Gastrocnemius medialis (tissue), 4 donors: ENCODE results near the gene GDA. TPM values are rescaled to one million over a fixed set of nuclear protein-coding genes. Genes with fewer than 3 reads are reported as not detected.

Source experiments
- ATAC-seq, 2 donors: fragments of 150-250 bp; one replicate each; pipeline ENCODE4 v1.9.1; 2016
- DNase-seq, 2 donors: peaks; one replicate each; pipeline ENCODE4 v3.0.0-alpha.2; 2019
- H3K27ac ChIP-seq, 4 donors: fragments of 200-600 bp; sonication (generic); 1 replicate in 1 of 4; 2 replicates in 3 of 4; pipeline ENCODE4 v1.5.1; 2016 to 2018; ENCODE audit warnings: mild to moderate bottlenecking in 2 of 4, moderate library complexity in 1 of 4
- H3K27me3 ChIP-seq, 3 donors: fragments of 200-600 bp; sonication (generic) in 2 of 3; 1 replicate in 1 of 3; 2 replicates in 2 of 3; pipeline versions ENCODE4 v1.5.1 to v1.6.0; 2016 to 2019; ENCODE audit warnings: mild to moderate bottlenecking in 1 of 3, moderate library complexity in 1 of 3
- H3K36me3 ChIP-seq, 2 donors: fragments of 200-600 bp; sonication (generic) in 1 of 2; one replicate each; pipeline ENCODE4 v1.5.1; 2017 to 2018
- H3K4me1 ChIP-seq, 2 donors: fragments of 200-600 bp; sonication (generic) in 1 of 2; one replicate each; pipeline ENCODE4 v1.5.1; 2016 to 2017; ENCODE audit warnings: mild to moderate bottlenecking in 2 of 2
- H3K4me3 ChIP-seq, 4 donors: fragments of 200-600 bp; sonication (generic) in 3 of 4; 1 replicate in 1 of 4; 2 replicates in 3 of 4; pipeline ENCODE4 v1.5.1; 2016 to 2019; ENCODE audit warnings: mild to moderate bottlenecking in 2 of 4
- H3K9me3 ChIP-seq, 3 donors: fragments of 200-600 bp; sonication (generic) in 2 of 3; 1 replicate in 1 of 3; 2 replicates in 2 of 3; pipeline ENCODE4 v1.5.1; 2016 to 2019
- POLR2A ChIP-seq, 2 donors: fragments of 450-650 bp; IDR thresholded peaks; one replicate each; pipeline ENCODE4 v1.6.1; 2017; ENCODE audit warnings: antibody characterized with exemption in 2 of 2, mild to moderate bottlenecking in 2 of 2, moderate library complexity in 2 of 2
- in situ Hi-C, 4 donors: fragments of 200-750 bp; cut with MboI; loops; one replicate each; pipeline versions ENCODE4 v1.15.0 to v1.8.0; 2017; ENCODE audit warnings: low sequenced_read_pairs in 4 of 4
- intact Hi-C: fragments of 100-400 bp; cut with DNase I; formaldehyde crosslinking; loops from one replicate; pipeline ENCODE4 v1.15.1; 2023; ENCODE audit warnings: low total_unique reads
- total RNA-seq, 4 donors: library from RNA; depleted of rRNA; stranded (reverse); fragments of >200 nt; gene quantifications; one replicate each; pipeline versions ENCODE4 v1.1.0 to v1.2.3, GENCODE V29; 2016
- TF ChIP-seq, protein P1 (sequence below), 5 experiments: fragments of 450-650 bp in 3 of 5; fragments of 200-600 bp in 2 of 5; sonication (generic) in 2 of 5; IDR thresholded peaks in 4 of 5; conservative IDR thresholded peaks in 1 of 5; 1 replicate in 4 of 5; 2 replicates in 1 of 5; pipeline ENCODE4 v1.5.1; 2016 to 2019; ENCODE audit warnings: antibody characterized with exemption in 5 of 5, mild to moderate bottlenecking in 3 of 5, moderate library complexity in 3 of 5

Gene GDA
- total RNA-seq, 4 donors from 2014 or later, result 0.62 to 2.5 (median 0.82) TPM; not detected in 1

DNA sequence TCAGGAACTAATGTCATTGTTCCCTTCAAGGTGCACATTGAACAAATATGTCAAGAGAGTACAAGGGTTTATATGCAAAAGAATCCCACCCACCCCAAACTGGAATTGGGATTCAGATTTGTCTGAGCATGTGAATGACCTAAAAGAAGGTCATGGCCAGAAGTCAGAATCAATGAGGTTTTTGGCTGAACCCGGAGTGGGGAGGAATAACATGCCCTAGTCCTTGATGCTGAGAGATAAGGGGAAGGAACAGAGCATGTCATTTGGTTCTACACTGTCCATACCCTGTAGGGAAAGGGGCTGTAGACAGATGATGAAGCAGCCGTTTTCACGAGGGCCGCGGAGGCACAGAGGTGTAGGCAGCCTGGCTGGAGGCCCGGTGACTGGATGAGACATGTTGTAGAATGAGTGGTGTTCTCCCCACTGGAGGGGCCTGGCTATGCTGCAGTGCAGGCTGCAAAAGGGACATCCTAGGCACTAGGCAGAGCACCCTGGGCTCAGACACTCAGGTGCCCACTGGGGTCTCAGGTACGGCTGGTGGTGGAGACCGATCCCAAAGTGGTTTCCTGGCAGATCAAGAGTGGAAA, 149.9 kb downstream of the GDA start:
- TF ChIP-seq POLR2A (IDR thresholded peaks at IDR 0.05), result no peak
- TF ChIP-seq, protein P1, sequence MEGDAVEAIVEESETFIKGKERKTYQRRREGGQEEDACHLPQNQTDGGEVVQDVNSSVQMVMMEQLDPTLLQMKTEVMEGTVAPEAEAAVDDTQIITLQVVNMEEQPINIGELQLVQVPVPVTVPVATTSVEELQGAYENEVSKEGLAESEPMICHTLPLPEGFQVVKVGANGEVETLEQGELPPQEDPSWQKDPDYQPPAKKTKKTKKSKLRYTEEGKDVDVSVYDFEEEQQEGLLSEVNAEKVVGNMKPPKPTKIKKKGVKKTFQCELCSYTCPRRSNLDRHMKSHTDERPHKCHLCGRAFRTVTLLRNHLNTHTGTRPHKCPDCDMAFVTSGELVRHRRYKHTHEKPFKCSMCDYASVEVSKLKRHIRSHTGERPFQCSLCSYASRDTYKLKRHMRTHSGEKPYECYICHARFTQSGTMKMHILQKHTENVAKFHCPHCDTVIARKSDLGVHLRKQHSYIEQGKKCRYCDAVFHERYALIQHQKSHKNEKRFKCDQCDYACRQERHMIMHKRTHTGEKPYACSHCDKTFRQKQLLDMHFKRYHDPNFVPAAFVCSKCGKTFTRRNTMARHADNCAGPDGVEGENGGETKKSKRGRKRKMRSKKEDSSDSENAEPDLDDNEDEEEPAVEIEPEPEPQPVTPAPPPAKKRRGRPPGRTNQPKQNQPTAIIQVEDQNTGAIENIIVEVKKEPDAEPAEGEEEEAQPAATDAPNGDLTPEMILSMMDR (IDR thresholded peaks at IDR 0.05 in 4 of 5, conservative IDR thresholded peaks at IDR 0.05 in 1 of 5), result no peak
- DNase-seq, result no peak
- in situ Hi-C loops, result loop anchor here in 2 of 4 donors (5.0 kb wide), 1 partner anchor 293 kb away; no protein-coding TSS in a partner anchor

DNA sequence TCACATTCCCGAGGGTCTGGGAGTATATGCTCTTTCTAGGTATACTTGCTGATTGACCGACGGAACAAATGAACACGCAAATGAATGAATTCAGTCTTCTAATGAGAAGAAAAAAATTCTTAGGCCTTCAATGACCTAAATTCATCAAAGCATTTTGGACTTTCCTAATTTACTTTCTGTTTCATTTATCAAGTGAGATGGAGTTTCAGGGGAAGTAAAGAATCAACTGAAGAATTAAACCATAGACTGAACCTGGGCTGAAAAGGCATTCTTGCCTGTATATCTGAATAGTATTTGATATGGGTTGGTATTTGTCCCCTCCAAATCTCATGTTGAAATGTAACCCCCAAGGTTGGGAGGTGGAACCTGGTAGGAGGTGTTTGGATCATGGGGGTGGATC, 151.6 kb downstream of the GDA start:
- no peaks in the 10 kb centered on the region for H3K36me3 ChIP-seq
- no peak for ATAC-seq
- no peaks in the 10 kb centered on the region for H3K4me1 ChIP-seq
- no peaks in the 10 kb centered on the region for H3K27me3 ChIP-seq
- TF ChIP-seq POLR2A (IDR thresholded peaks at IDR 0.05), result no peak
- TF ChIP-seq, protein P1 (IDR thresholded peaks at IDR 0.05 in 4 of 5, conservative IDR thresholded peaks at IDR 0.05 in 1 of 5), result no peak
- in situ Hi-C loops (loop anchor here in 1 of 4 donors (10.0 kb wide), 2 partner anchors 64 to 274 kb away; partner anchors contain the start of gene ZFAND5), intact Hi-C loops (no loop called here)
- no peaks in the 10 kb centered on the region for H3K9me3 ChIP-seq
- H3K27ac ChIP-seq, result no peak overlapping the region
- no peak overlapping the region for H3K4me3 ChIP-seq
- DNase-seq, result no peak

More for the DNA sequence above, 149.9 kb downstream of the GDA start:
- no peaks in the 10 kb centered on the region for H3K9me3 ChIP-seq
- no peak overlapping the region for H3K4me3 ChIP-seq
- H3K27me3 ChIP-seq, result no peaks in the 10 kb centered on the region
- no peaks in the 10 kb centered on the region for H3K4me1 ChIP-seq
- intact Hi-C loops, result loop anchor here (10.0 kb wide), 1 partner anchor 176 kb away; no protein-coding TSS in a partner anchor
- ATAC-seq, result no peak
- no peak overlapping the region for H3K27ac ChIP-seq
- H3K36me3 ChIP-seq, result no peaks in the 10 kb centered on the region

Other genes with a start within 250 kb of the GDA start
- 10 to 100 TPM; 20.7 to 35.0 (median 27.0) TPM for gene ABHD17B, start 238.2 kb upstream of the GDA start, total RNA-seq
- 1 to 10 TPM; 1.7 to 9.6 (median 6.3) TPM for gene C9orf85, start 237.8 kb upstream of the GDA start, total RNA-seq
- not detected for gene C9orf57, start 88.8 kb upstream of the GDA start, total RNA-seq
- gene ZFAND5, start 215.8 kb downstream of the GDA start, total RNA-seq, result 1,000 to 10,000 TPM in 1 of 4 donors, 100 to 1,000 TPM in 3; 316 to 2,069 (median 561) TPM